HG03342 (cell line): ENCODE measurements around the gene GFM1.
A peak's percentile ranks its signal among the peaks of the same experiment; 100 is the strongest.

Experiments
- ATAC-seq: cut with Tn5 transposase; IDR thresholded peaks from one replicate; pipeline ENCODE4 v1.9.1; 2021; ENCODE audit warnings: mild to moderate bottlenecking, moderate library complexity; ENCODE audit not compliant: unreplicated experiment

GFM1 gene

DNA sequence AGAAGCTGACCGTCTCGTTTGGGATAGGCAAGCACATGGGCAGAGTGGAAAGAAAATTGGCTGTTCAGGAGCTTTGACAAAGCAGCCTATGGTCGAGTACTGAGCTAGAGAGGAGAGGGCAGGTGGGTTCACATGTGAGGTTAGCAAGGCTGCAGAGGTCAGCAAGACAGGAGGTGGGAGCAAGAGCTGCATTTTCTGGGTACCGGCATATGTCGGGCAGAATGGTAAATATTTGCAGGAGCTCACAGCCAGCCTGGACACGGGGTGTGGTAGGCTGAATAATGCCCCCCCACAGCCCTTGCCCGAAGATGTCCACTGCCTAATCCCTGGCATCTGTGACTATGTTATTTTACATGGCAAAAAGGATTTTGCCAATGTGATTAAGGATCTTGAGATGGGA, 79.7 kb downstream of the GFM1 start:
- ATAC-seq, result no peak

DNA sequence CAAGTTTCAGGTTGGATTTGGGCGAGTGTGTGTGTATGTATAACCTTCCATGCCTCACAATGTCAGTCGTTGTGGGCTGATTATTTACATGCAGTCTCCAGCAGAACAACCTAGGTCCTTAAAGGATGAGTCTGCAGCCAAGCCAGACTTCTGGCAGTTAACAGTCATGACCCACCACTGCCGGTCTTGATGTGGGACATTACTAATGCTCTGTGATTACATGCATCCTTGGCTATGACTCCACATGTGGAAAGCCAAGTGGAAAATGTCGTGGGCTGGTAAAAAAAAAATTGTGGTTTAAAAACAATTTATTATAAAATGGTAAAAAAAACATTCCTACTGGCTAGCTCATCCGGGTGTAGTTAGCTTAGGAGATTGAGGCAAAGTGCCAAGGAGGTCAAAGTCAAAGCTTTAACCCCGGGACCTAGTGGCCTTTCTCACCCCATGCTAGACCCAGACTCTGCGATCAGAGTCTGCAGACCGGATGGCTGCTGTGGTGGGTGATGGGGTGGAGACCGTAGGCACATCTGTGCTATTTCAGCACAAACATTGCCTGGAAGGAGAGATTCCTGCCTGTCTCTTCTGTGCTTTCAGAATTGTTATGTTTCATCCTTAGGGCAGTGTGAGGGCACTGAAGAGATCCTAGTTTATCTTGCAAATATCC, 81.2 kb downstream of the GFM1 start:
- no peak for ATAC-seq

- peak; percentile 56 for ATAC-seq
Measured at GRCh38 chr3:158727206-158728060, 83.1 kb downstream of the GFM1 start.

DNA sequence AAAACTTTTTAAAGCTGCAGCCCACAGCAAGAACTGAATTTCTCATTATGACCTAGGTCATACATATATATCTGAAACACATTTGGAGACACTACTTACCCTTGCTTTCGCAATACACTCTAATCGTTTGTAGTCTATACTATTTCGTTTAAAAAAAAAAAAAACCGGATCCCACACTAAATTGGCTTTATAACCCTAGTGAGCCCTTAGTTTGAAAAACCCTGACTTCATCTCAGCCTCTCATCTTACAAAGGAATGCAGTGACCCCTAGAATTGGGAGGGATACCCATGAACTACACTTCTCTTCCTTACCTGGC, 83.7 kb downstream of the GFM1 start:
- ATAC-seq, result no peak

GRCh38 chr3:158728851-158729250, 84.5 kb downstream of the GFM1 start:
- ATAC-seq, result no peak

GRCh38 chr3:158731486-158731885, 87.2 kb downstream of the GFM1 start:
- no peak for ATAC-seq

DNA sequence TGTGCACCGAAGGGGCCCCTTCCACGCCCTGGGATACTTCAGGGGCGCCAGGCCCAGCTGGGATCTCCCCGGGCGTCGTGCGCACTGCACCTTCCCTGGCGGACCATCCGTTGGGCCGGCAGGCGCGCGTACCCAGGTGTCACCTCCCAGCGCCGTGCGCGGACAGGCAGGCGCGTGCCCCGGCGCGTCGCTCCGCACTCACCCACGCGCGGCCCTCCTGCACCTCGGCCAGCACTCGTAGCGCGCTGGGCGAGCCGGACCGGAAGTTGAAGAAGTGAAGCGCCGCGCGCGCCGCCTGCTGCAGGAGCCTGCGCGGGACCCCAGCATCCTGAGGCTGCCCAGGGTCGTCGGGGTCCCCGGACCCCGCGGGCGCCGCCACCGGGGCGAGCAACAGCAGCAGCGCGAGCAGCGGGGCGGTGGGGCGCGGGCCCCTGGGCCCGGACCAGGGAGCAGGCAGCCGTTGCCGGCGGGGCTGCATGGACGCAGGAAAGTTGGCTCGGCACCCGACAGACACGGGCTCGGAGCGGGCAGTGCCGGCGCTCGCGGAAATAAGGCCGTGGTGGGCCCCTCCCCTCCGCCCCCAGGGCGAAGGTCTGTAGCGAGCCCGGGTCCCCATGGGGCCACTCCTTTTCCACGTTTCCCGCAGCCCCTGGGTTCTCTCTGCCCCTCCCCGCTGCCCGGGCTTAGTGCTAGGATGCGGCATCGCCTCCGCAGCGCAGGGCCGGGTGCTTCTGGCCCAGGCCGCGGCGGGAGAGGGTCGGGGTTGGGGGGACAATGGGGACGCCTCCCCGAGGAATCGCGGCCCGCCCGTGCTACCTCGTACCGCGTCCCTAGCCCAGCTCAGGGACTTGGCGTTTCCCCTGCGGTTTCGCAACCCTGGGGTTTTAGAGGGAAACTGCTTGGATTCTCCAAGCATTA, 87.9 kb downstream of the GFM1 start, which contains the start of gene RARRES1:
Gene RARRES1 (minus strand): TSS at position 520 of the 918 bp plus-strand sequence. CDS start 42 bp downstream, at position 478.
- ATAC-seq, result peak; percentile 79

DNA sequence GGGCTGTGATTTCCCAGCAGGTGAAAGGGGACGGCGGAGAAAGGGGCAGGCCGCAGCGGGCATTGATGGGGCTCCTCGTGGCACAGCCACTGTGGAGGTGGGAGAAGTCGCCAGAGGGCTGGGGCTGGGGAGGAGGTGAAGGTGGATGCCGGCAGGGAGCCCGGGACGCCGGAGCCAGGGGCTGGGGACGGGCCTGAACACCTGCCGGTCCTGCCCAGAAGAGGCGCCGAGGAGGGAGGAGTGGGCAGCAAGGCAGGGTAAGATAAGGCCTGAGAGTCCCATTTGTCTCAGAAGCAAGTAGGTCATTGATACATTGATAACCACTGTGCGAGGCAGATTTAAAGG, 88.5 kb downstream of the GFM1 start:
- ATAC-seq, result no peak

- ATAC-seq, result no peak
Measured at GRCh38 chr3:158733656-158734055, 89.3 kb downstream of the GFM1 start.

- no peak for ATAC-seq
Measured at GRCh38 chr3:158735296-158736033, 91.1 kb downstream of the GFM1 start.

GRCh38 chr3:158737410-158737809, 93.1 kb downstream of the GFM1 start:
- no peak for ATAC-seq

DNA sequence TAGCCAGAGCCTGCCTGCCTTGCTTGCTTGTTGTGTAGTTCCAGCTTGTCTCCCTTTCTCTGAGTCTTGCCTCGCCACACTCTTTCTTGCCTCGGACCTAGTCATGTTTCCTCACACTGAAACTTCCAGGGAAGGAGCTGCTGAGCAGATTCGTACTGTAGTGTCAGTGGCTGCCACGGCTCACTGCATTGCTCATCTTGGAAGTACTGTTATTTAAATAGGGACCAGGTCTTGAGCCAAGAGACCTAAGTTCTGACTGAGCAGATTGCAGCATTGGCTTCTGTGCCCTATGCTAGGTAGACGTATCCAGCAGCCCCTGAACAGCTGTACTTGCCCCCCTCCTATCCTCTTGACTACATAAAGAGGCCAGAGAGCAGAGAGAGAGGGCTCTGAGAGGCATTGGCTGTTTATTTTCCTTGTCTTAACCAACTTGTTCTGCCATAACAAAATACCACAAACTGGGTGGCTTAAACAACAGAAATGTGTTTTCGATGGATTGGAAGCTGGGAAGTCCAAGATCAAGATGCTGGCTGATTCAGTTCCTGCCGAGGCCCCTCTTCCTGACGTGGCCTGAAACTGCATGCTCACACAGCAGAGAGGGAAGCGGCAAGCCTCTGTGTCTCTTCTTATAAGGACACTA, 93.8 kb downstream of the GFM1 start:
- ATAC-seq, result no peak

DNA sequence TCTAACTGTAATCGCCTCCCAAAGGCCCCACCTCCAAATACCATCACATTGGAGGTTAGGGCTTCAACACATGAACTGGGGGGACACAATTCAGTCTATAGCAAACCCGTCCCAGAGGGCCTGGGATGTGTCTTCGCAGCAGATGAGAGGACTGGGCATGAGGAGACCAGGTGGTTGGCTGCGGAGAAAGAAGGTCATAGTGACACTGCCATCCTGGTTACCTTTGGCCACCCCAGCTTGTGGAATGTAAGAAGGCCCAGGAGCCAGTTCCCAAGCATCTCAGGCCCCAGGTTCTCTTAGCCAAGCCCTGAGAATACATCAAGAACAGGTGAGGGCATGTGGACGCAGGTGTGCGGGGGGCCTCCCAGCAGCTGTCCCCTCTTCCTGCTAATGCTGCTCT, 94.3 kb downstream of the GFM1 start:
- ATAC-seq, result no peak

DNA sequence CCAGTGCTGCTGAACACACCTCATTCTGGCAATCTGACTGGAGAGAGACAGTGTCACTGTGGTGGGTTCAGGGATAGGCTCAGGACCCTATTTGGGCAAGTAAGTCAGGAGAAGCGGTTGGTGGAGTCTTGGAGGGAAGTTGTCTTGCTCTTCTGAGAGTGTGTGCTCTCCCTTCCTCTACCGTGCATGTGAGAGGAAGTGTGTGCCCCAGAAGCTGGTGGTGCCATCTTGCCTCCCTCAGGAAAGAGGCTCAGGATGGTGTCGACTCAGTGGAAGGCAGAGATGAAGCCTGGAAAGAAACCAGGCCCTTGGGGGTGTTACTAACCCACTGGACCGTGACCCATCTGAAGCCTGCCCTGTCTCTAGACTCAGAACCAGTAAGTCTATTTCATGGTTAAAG, 94.8 kb downstream of the GFM1 start:
- no peak for ATAC-seq

DNA sequence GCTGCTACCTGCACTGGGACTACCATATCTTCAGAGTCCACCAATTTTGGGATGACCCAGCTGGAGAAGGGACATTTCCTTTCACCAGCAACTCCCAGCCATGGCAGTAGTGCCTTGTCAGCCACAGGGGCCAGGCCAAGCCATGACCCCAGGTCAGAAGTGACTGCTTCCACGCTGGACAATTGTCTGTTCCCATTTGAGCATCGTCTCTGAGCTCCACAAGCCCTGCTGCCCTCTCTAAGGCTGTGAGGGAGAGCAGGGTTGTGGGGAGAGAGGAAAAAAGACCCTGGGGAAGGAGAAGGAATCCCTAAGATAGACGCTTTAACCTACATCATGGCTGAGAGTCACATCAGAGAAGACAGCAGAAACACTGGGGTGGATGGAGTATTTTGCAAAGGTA, 95.3 kb downstream of the GFM1 start:
- no peak for ATAC-seq
